K562 (cell line): Measurements from ENCODE around the gene ALG14. TPM values are rescaled to one million over a fixed set of nuclear protein-coding genes. Genes with fewer than 3 reads are reported as not detected.

ENCODE experiments used
- BCL6 ChIP-seq: fragments of 250-450 bp; sonication (Bioruptor Pico); IDR thresholded peaks from 2 replicates; pipeline ENCODE4 v1.4.0; 2020
- CHD4 ChIP-seq: fragments of 200-600 bp; sonication (generic); IDR thresholded peaks from 3 replicates; pipeline ENCODE4 v1.6.1; 2012; ENCODE audit warnings: low read depth, mild to moderate bottlenecking, mixed read lengths, low read length, inconsistent platforms; ENCODE audit not compliant: insufficient read depth, insufficient replicate concordance, poor library complexity, severe bottlenecking
- DPF2 ChIP-seq: fragments of 450-650 bp; IDR thresholded peaks from 2 replicates; pipeline ENCODE4 v1.6.1; 2016
- ELF1 ChIP-seq: fragments of 200-800 bp; sonication (Bioruptor generic); IDR thresholded peaks from 2 replicates; pipeline ENCODE4 v1.6.1; 2016; ENCODE audit warnings: missing genetic modification characterization, missing compliant biosample characterization
- EP300 ChIP-seq: IDR thresholded peaks from 2 replicates; pipeline ENCODE4 v1.6.1; 2012; ENCODE audit warnings: low read length, improper control_type of control experiment
- IRF1 ChIP-seq: sonication (generic); formaldehyde crosslinking; IDR thresholded peaks from 2 replicates; pipeline ENCODE4 v1.8.0; 2022; ENCODE audit warnings: missing genetic modification reagents, mild to moderate bottlenecking, borderline replicate concordance
- MCM2 ChIP-seq: fragments of 450-650 bp; IDR thresholded peaks from 2 replicates; pipeline ENCODE4 v1.6.1; 2017; ENCODE audit warnings: low read depth, mild to moderate bottlenecking
- NCOR1 ChIP-seq: fragments of 450-650 bp; IDR thresholded peaks from 2 replicates; pipeline ENCODE4 v1.6.1; 2016; ENCODE audit warnings: mild to moderate bottlenecking, moderate library complexity
- PATZ1 ChIP-seq: fragments of 250-450 bp; sonication (Bioruptor Pico); IDR thresholded peaks from 2 replicates; pipeline ENCODE4 v1.5.0; 2020; ENCODE audit warnings: mild to moderate bottlenecking, borderline replicate concordance
- POLR2AphosphoS5 ChIP-seq: IDR thresholded peaks from 2 replicates; pipeline ENCODE4 v1.6.1; 2011; ENCODE audit warnings: mild to moderate bottlenecking, low read depth, low read length, moderate library complexity; ENCODE audit not compliant: control insufficient read depth, insufficient read depth
- PRPF4 ChIP-seq: fragments of 200-400 bp; formaldehyde crosslinking; IDR thresholded peaks from one replicate; pipeline ENCODE4 v1.6.1; 2017; ENCODE audit warnings: low read length, low read depth, mild to moderate bottlenecking; ENCODE audit not compliant: insufficient read depth, poor library complexity, severe bottlenecking
- RFX1 ChIP-seq: fragments of 450-650 bp; IDR thresholded peaks from 2 replicates; pipeline ENCODE4 v1.6.1; 2016; ENCODE audit warnings: mild to moderate bottlenecking, moderate library complexity
- SMAD4 ChIP-seq: fragments of 250-450 bp; sonication (Bioruptor Pico); conservative IDR thresholded peaks from 2 replicates; pipeline ENCODE4 v1.8.0; 2021; ENCODE audit warnings: inconsistent platforms, mild to moderate bottlenecking, moderate library complexity
- SOX6 ChIP-seq: fragments of 450-650 bp; IDR thresholded peaks from 2 replicates; pipeline ENCODE4 v1.6.1; 2014; ENCODE audit warnings: mild to moderate bottlenecking
- TAF9B ChIP-seq: fragments of 450-650 bp; IDR thresholded peaks from 2 replicates; pipeline ENCODE4 v1.6.1; 2018; ENCODE audit warnings: mild to moderate bottlenecking; ENCODE audit not compliant: partially characterized antibody
- TCF15 ChIP-seq: fragments of 250-450 bp; sonication (Bioruptor Pico); IDR thresholded peaks from 2 replicates; pipeline ENCODE4 v1.8.0; 2022; ENCODE audit warnings: moderate library complexity, mild to moderate bottlenecking, inconsistent platforms
- TCFL5 ChIP-seq: fragments of 250-450 bp; sonication (Bioruptor Pico); conservative IDR thresholded peaks from 2 replicates; pipeline ENCODE4 v1.6.1; 2021; ENCODE audit warnings: mild to moderate bottlenecking, moderate library complexity, matching md5 sums
- VEZF1 ChIP-seq: fragments of 200-800 bp; sonication (Bioruptor generic); IDR thresholded peaks from 2 replicates; pipeline ENCODE4 v1.6.1; 2017; ENCODE audit warnings: missing genetic modification characterization, missing compliant biosample characterization
- ZBTB2 ChIP-seq: fragments of 450-650 bp; IDR thresholded peaks from 2 replicates; pipeline ENCODE4 v1.6.1; 2016; ENCODE audit warnings: antibody characterized with exemption
- ZFP36 ChIP-seq: fragments of 150-350 bp; IDR thresholded peaks from 2 replicates; pipeline ENCODE4 v1.6.1; 2018; ENCODE audit warnings: low read length, low read depth; ENCODE audit not compliant: partially characterized antibody
- ZNF12 ChIP-seq: sonication (generic); formaldehyde crosslinking; IDR thresholded peaks from 2 replicates; pipeline ENCODE4 v1.4.0; 2020; ENCODE audit warnings: mild to moderate bottlenecking, missing genetic modification reagents
- polyA plus RNA-seq, 8 experiments: library from polyadenylated mRNA; depleted of rRNA in 4 of 8; stranded (reverse) in 5 of 8; unstranded in 3 of 8; fragments of >200 nt; fragmentation: Nextera tagmentation in 2 of 8; fragmentation: Illumina TruSeq in 1 of 8; extraction: Ambion mirVana in 2 of 8; extraction: Trizol in 1 of 8; gene quantifications; 2 replicates each; pipeline versions ENCODE4 v1.2.1 to v1.2.3, GENCODE V29; 2011 to 2014; ENCODE audit warnings: inconsistent platforms in 1 of 8, missing spikeins in 1 of 8
- total RNA-seq, 7 experiments: library from RNA; depleted of rRNA in 6 of 7; stranded (reverse); fragments of >200 nt in 6 of 7; fragmentation: Illumina TruSeq in 2 of 7; extraction: Trizol in 2 of 7; gene quantifications; 2 replicates each; pipeline versions ENCODE4 v1.2.1 to v1.2.3, GENCODE V29; 2011 to 2021; ENCODE audit warnings: low replicate concordance in 1 of 7

The ALG14 gene
- total and polyA plus RNA-seq, 9 of the 15 experiments (the other 6 are each of a cell fraction or from before 2014, with no cell fraction given) = 2.8 to 16.2 (median 4.9) TPM

GRCh38 chr1:95122151-95122697, 49.5 kb upstream of the ALG14 start (continued):
- TF ChIP-seq NCOR1 (0 out of 2 replicates have a peak, but pooled peaks have one; percentile 44), IRF1 (CRISPR knock-in tag) (no peak), TAF9B (no peak), TCFL5 (no peak), BCL6 (no peak), MCM2 (no peak), VEZF1 (peak; percentile 39; the same call in 1 of the 2 replicates), ZFP36 (no peak), CHD4 (no peak), RFX1 (peak; percentile 73), ZNF12 (no peak), SOX6 (peak; percentile 58; the same call in 1 of the 2 replicates), EP300 (peak; percentile 34), TCF15 (CRISPR knock-in tag) (no peak), ZBTB2 (0 out of 2 replicates have a peak, but pooled peaks have one; percentile 25), ELF1 (tag) (no peak), PRPF4 (no peak), DPF2 (peak; percentile 62), SMAD4 (no peak), PATZ1 (CRISPR knock-in tag) (no peak), POLR2AphosphoS5 (no peak)
